GM21737 (cell line): ENCODE results near the gene LBHD2.
A peak's percentile ranks its signal among the peaks of the same experiment; 100 is the strongest.
"Not testable (repeated sequence)": the region's sequence is repeated elsewhere in the genome, so short reads cannot be mapped to it uniquely, and the experiment has no call there.

ENCODE experiments used
- ATAC-seq: cut with Tn5 transposase; IDR thresholded peaks from one replicate; pipeline ENCODE4 v1.9.1; 2021; ENCODE audit warnings: mild to moderate bottlenecking, moderate library complexity; ENCODE audit not compliant: unreplicated experiment

LBHD2 gene

DNA sequence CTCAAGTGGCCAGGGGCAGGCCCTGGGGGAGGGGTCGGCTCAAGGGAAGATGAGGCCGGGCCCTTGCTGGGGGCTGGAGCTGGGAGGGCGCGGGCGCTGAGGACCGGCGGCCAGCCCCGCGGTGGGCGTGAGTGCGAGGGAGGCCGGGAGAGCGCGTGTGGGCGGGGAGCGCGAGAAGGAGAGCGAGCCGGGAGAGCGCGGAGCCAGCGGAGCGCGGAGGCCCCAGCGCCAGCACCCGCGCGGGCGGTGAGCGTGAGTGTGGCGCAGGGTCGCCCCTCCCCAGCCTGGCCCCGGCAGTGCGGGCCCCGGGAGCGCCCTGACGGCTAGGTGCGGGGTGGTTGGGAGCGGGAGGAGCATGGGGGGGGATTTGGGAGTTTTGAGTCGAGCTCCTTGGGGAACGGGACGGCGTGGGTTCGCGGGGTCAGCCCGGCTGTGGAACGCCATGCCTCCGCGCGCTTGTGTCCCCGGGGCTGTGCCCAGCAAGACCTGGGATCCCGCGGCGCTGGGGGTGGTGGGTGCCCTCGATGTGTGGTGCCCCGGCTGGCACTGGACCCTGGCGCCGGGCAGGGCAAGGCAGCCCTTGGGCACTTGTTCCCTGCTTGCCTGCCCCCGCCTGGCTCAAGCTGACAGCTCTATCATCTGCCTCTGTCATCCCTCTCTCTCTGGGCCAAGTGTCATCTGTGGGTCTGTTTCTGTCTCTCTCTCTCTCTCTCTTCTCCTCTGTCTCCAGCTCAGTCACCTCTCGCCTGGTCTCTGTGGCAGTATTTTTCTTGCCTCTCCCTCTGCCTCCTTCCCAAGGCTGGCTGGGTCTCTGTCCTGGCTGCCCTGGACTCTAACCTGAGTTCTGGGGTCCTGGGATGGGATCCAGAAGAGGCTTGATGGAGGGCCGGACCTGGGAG, at the start of gene LBHD2:
Gene LBHD2 (plus strand): TSS at position 190 of the 899 bp plus-strand sequence. CDS start 1,803 bp downstream, outside the sequence.
- ATAC-seq: no peak

DNA sequence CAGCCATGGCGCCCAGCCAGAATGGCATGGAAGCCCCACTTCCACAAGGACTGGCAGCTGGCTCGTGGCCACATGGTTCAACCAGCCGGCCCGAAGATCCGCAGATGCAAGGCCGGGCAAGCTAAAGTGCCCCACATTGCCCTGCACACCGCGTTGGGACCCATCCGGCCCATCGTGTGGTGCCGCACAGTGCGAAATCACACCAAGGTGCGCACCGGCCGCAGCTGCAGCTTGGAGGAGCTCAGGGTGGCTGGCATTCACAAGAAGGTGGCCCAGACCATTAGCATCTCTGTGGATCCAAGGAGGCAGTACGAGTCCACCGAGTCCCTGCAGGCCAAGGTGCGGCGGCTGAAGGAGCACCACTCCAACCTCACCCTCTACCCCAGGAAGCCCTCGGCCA, 42.5 kb upstream of the LBHD2 start:
- no peak for ATAC-seq

DNA sequence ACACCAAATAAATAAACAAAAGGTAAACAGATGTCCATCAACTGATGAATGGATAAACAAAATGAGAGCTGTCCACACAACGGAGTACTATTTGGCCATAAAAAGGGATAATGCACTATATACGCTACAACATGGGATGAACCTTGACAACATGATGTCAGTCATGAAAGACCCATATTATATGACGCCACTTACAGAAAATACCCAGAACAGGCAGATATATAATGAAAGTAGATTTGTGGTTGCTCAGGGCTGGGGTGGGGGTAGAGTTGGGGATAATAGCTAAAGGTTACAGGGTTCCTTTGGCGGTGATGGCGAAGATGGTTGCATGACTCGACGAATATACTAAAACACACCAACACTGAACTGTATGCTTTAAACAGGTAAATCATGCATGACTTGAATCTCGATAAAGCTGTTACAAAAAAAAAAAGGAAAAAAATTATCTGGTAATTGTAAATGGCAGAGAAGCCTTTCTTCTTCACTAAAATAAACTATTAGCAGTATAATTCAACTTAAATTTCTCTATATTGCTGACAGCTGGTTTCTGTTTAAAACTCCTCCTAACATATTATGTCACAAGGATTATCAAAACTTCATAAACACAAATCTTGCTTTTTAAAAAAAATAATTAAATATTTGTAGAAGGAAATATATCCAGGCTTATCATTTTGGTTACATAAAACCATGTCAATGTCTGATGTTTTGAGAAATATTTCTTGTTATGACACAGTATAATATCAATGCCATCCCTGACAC, 40.6 kb upstream of the LBHD2 start:
- no peak for ATAC-seq

DNA sequence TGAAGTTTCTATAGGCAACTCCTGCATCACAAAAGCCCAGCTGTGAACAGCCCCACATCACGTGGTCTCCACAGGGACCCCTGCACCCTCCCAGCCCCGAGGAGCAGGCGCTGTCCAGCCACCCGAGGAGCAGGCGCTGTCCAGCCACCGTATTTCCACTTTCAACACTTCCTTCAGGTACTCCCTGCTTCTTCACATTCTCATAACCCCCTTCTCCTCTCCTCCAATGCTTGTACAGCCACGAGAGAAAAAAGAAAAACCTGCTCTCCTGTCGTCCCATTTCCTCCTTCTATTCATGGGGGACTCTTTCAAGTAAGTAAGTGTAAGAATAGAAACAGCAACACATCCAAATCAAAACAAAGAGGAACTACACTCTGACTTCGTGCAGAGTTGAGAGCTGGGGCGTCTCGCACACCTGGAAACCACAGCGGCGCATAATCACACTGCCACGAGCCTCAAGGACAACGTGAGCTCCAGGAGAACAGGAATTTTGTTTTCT, 38.6 kb upstream of the LBHD2 start:
- no peak for ATAC-seq

DNA sequence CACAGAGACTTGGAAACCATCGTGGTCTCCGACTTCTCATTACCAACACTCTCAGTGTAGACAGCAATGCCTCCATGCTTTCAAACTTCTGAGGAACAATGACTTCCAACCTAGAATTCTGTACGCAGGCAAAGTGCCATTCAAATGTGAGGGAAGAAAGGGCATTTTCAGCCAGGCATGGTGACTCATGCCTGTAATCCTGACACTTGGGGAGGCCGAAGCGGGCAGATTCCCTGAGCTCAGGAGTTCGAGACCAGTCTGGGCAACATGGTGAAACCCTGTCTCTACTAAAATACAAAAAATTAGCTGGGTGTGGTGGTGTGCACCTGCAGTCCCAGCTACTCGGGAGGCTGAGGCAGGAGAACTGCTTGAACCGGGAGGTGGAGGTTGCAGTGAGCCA, 36.6 kb upstream of the LBHD2 start:
- ATAC-seq: not testable (repeated sequence)

DNA sequence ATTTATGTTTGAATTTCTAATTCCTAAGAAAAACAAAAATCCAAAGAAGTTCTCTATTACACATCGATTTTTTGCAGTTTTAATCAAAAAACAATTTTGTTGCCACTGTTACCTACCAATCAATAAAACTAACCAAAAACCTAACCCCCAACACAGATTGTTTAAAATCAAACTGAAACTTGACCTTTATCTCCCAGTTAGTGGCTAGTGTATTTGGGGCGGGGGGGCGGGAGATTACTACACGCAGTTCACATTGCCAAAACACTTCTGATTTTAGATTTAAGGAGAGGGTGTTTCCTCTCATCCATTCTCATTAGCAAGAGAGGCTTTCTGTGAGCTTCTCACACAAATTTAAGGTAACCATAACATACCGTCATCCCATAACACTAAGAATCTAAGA, 33.1 kb upstream of the LBHD2 start:
- no peak for ATAC-seq

DNA sequence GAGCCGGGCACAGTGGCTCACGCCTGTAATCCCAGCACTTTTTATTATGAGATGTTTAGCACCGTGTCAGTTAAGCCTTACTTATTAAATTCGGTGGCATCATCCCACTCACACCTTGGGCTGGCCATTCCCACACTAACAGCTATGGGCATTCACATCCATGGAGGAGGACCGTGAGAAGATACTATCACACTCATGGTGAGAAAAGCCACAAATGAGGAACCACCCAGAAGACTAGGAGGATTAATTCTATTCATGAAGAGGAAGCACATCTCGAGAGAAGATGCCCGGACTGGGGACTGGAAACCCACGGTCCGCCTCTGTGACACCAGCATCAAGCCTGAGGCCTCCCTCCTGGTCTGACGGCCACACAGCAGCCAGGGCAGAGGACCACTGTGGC, 31.6 kb upstream of the LBHD2 start:
- no peak for ATAC-seq

DNA sequence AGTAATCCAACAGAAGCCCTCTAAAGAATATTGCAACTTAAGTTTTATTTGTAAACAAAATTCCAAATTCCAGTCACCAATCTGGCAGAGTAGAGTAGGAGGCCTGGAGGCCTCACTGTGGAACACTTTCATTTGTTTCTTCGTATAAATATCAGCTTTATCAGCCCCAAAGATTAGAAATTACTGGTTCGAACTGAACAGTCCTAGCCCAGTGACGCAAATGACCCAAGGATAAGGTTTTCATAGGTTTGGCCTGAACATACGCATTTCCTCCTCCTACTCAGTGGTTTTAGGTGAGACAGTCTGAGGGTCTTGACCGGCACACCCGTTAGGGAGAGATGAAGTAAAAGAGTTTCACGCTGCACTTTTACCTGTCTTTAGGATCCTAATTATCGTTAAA, 28.3 kb upstream of the LBHD2 start:
- ATAC-seq: no peak

DNA sequence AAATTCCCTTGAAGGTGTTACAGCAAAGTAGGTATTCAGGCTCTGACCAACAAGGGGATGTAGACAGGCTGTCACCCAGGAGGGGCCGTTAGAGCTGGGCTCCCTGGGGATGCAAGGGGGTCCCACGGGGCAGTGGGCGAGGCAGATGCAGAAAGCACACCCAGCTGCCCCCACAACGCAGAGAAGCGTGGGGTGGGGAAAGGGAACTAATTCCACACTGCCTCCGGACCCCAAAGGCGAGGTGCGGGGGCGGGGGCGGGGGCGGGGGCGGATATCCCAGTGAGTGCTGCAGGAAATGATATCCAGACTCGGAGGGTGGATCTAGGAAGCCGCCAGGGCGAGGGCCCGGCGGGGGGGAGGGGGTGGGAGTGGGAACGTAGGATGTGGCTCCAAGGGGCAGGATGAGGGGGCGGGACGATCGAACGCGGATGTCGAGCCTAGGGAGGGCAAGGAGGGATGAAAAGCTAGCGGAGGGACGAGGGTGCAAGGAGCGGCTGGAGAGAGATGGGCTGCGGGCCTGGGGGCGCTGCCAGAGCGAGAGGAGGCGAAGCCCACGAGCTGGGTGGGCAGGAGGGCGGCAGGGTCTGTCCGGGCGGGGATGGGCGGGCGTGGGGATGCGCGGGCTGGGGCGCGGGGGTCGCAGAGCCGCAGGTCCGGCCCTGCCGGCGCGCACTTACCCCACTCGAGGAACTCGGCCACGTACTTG, 27.5 kb upstream of the LBHD2 start:
- ATAC-seq: peak; percentile 8

DNA sequence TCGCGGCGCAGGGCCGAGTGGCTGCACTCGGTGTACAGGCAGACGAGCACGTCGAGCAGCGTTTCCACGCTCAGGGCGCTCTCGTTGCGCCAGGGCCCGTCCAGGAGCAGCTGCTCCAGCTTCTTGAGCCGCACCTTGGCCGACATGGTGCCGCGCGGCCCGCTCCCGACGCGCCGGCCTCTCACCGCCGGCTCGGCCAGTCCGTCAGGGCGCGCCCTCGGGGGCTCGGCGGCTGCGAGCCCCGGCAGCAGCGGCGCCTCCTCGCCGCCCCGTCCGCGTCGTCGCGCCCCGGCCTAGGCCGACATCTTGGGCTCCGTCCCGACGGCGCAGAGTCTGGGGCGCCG, 27.0 kb upstream of the LBHD2 start:
- ATAC-seq: no peak

DNA sequence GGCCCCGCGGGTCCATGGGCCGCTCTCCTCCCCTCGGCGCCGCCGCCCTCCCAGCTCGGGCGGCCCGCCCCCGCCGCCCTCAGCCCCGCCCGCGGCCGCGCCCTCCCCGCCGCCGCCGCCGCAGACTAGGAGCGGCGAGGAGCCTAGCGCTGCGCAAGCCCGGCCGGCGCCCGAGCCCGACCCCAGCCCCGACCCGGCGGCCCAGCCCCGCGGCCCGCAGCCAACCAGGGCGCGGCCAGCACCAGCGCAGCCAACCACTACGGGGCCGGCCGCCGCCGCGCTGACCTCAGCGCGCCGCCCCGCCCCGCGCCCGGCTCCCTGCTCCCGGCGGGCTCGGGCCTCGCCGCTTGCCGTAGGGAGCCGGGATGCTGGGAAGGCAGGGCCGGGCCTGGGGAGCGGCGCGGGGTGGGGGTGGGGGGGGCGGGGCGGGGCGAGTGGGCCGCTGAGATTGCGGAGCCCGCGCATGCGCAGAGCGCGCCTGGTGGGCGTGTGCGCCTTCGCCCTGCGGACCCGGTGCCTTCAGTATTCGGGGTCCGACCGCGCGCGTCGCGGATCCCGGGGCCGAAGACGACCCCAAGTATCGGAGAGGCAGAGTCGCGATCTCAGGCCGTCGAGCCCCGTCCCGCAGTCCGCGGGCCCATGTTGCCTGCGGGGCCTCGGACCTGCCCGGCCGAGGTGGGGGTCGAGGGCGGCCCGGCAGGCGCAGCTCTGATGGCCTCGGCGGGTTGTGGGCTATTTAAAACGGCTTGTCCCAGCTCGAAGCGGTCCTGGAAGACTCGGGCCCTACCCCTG, 26.4 kb upstream of the LBHD2 start, which contains the start of gene CDC42BPB:
Gene CDC42BPB (minus strand): TSS at position 178 of the 792 bp plus-strand sequence. CDS start 376 bp downstream, outside the sequence.
- peak; percentile 76 for ATAC-seq

DNA sequence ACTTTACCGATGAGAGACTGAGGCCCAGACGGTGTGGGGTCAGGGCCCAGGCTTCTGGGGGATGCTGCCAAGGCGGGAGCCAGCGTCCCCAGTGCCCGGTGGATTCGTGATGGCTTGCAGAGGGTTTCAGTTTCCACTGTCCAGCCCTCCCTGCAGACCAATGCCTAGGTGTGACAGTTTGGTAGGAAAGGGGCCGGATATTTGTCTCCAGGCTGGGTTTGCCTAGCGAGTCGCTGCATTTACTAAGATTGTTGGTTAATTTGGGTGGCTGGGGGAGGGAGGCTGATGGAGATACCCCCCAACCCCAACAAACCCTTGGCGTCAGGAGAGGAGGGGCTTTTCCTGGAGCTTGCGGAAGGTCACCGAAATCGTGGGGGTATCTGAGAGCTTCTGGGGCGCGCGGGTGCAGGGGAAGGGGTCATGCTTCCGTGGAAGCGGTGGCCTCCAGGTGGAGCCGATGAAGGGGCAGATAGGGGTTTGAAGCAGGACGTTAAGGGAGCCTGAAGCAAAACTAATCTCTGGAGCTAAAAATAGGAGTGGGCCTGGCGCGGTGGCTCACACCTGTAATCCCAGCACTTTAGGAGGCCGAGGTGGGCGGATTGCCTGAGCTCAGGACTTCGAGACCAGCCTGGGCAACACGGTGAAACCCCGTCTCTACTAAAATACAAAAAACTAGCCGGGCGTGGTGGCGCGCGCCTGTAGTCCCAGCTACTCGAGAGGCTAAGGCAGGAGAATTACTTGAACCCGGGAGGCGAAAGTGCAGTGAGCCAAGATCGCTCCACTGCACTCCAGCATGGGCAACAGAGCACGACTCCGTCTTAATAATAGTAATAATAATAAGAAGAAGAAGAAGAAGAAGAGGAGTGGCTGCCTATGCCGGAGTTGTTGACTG, 25.6 kb upstream of the LBHD2 start:
- ATAC-seq: no peak

DNA sequence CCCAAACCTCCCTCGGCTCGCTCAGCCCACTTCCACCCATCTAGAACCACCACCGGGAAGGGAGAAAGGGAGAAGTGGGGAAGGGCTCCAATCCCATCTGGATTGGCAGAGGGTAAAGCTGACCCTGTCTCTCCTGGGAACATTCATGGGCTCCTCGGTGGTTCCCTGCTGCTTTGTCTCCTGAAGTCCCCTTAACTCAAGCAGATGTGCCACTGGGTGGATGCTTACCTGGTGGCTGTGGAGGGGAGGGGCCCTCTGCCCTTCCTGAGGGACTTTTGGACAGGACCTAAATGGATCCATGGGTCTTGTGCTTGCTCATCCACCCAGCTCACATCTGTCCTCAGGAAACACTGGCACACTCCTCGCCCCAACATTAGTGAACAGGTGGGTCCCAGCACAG, 24.5 kb upstream of the LBHD2 start:
- no peak for ATAC-seq

DNA sequence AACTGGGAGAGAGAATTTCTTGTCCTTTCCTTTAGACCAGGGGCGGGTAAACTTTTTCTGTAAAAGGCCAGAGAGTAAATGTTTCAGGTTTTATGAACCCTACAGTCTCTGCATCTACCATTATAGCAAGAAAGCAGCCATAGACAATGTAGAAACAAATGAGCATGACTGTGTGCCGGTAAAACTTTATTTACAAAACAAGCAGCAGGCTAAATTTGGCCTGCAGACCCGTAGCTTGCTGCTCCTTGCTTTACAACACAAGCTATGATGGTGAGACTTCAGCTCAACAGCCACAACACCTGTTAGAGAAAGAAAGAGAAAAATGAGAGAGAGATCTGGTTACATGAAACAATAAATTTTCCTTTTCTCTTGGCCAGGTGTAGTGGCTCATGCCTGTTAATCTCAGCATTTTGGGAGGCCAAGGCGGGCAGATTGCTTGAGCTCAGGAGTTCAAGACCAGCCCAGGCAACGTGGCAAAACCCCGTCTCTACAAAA, 22.5 kb upstream of the LBHD2 start:
- no peak for ATAC-seq

DNA sequence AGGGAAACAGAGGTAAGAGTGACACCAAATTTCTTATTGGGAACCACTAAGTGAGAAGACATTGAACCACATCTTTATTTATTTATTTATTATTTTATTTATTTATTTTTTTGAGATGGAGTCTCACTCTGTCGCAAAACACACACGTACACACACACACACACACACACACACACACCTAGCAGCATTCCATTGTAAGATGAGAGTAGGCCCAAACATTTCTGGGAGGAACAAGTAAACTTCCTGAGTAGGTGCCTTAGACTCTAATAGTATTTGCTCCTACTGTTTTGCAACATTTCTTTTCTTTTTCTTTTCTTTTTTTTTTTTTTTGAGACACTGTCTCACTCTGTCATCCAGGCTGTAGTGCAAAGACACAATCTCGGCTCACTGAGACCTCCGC, 19.6 kb upstream of the LBHD2 start:
- ATAC-seq: no peak

DNA sequence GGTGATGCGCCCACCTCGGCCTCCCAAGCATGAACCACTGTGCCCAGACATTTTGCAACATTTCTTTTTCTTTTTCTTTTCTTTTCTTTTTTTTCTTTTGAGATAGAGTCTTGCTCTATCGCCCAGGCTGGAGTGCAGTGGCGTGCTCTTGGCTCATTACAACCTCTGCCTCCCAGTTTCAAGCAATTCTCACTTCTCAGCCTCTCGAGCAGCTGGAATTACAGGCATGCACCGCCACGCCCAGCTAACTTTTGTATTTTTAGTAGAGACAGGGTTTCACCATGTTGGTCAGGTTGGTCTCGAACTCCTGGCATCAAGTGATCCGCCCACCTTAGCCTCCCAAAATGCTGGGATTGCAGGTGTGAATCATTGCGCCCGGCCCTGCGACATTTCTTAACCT, 19.0 kb upstream of the LBHD2 start:
- ATAC-seq: no peak

DNA sequence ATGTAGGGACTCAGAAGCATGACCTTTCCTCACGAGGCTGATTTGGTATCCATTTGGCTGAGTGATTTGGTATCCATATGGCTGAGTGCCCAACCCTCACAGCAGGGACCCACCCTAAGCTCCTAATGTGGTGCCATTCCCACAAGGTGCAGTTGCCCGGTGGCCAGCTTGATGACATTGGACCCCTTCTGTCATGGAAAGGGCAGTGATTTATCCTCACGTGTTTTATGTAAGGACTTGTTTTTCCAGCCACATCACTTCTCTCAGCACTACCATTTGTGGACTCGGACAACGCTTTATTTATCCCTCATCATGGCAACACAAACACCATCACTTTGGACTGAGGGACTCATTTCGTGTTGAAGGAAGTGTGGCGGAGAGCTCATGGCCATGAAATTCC, 18.1 kb upstream of the LBHD2 start:
- no peak for ATAC-seq

DNA sequence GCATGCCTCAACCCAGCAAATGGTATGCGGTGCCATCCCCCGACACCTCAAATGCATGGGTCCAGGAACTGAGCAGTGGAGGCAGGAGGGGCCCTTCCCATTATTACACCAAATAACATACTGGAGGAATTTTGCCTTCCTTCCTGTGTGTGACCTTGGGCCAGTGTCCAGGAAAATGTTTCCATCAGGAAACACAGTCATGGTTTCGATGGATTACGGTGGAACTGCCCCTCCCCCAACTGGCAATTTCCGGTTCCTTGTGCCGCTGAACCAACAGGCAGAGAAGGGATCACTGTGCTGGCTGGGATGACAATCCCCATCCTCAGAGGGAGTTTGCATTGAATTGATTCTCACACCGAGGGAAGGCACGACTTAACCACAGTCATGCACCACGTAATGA, 17.6 kb upstream of the LBHD2 start:
- ATAC-seq: no peak

DNA sequence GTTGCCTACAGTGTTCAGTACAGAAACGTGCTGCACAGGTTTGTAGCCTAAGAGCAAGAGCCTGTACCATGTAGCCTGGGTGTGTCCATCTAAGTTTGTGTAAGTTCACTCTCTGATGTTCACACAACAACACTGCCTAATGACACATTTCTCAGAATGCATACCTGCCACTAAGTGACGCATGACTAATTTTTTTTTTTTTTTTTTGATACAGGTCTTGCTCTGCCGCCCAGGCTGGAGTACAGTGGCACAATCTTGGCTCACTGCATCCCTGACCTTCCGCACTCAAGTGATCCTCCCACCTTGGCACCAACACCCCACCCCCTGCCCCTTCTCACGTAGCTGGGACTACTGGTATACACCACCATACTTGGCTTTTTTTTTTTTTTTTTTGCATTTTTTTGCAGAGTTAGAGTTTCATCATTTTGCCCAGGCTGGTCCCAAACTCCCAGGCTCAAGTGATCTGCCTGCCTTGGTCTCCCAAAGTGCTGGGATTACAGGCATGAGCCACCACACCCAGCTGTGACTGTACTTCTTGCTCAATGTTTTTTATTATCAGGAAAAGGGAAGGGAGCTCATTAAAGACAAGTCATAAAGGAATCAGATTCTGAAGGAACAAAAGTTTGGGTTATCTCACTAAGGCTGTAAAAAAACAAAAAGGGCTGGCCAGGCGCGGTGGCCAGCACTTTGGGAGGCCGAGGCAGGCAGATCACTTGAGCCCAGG, 16.6 kb upstream of the LBHD2 start:
- ATAC-seq: no peak
